Hindlimb muscle (tissue), 1 donor: ENCODE results near the gene SEPHS1. TPM values are rescaled to one million over a fixed set of nuclear protein-coding genes. Genes with fewer than 3 reads are reported as not detected.
"Not testable (repeated sequence)": the region's sequence is repeated elsewhere in the genome, so short reads cannot be mapped to it uniquely, and the experiment has no call there.

Experiments
- DNase-seq: peaks from one replicate; pipeline ENCODE4 v3.0.0-alpha.2; 2013
- polyA plus RNA-seq: library from polyadenylated mRNA; unstranded; fragments of 120-200 nt; gene quantifications from one replicate; pipeline ENCODE4 v1.2.1, GENCODE V29; 2013; ENCODE audit not compliant: insufficient read length

The SEPHS1 gene
- polyA plus RNA-seq, 1 donor = 60.9 TPM

- DNase-seq = peak; percentile 48
Observed at GRCh38 chr10:13276749-13277365, 71.2 kb downstream of the SEPHS1 start.

DNA sequence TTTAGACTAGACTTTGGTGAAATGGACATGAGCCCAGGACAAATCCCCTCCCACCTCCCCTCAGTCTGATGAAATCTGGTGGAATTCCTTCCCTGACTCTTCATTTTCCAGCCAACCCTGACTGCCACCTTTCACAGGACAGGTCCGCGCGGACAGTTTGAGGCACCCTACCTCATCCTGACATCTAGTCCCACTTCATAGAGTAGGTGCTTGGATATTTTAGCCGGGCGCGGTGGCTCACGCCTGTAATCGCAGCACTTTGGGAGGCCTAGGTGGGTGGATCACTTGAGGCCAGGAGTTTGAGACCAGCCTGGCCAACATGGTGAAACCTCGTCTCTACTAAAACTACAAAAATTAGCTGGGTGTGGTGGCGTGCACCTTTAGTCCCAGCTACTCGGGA lies 71.9 kb downstream of the SEPHS1 start:
- DNase-seq = not testable (repeated sequence)

DNA sequence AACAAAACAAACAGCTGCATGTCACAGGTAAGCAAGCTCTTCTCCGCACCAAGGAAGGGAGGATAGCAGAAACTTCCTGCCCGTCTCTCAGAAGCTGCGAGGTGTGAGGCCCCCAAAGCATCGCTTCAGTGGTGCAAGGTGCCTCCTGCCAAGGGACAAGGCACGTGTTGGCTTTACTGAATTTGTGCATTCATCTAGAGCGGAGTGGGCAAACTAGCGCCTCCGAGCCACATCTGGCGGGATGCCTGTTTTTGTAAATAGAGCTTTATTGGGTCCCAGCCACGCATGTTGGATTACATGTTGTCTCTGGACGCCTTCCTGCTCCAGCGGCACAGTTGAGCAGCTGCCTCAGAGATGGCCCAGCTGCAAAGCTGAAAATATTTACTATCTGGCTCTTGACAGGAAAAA lies 75.9 kb downstream of the SEPHS1 start:
- peak; percentile 74 for DNase-seq

GRCh38 chr10:13271552-13272163 lies 76.4 kb downstream of the SEPHS1 start:
- DNase-seq = peak; percentile 10

DNA sequence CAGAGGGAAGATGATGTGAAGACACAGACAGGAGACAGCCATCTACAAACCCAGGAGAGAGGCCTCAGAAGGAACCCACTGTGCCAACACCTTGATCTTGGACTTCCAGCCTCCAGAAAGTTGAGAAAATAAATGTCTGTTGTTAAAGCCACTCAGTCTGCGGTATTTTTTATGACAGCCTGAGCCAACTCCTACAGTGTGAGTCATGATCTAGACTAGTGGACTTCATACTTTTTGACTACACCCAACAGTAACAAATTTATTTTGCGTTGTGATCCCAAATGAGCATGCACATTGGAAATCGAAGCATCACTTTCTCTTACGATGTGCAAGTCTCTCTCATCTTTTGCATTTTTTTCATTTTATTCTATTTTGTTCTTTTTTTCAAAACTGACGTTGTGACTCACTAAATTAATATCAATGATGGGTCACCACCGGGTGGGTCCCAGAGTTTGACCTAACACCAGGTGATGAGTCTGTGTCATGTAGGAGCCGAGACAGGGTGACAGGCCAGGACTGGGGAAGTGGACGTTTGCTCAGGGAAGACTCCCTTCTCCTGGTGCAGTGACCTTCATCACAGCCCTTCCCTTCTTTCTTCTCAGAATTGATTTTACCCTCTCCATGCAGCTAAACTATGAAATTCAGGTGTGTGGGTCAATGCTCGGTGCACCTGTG lies 77.1 kb downstream of the SEPHS1 start:
- no peak for DNase-seq

DNA sequence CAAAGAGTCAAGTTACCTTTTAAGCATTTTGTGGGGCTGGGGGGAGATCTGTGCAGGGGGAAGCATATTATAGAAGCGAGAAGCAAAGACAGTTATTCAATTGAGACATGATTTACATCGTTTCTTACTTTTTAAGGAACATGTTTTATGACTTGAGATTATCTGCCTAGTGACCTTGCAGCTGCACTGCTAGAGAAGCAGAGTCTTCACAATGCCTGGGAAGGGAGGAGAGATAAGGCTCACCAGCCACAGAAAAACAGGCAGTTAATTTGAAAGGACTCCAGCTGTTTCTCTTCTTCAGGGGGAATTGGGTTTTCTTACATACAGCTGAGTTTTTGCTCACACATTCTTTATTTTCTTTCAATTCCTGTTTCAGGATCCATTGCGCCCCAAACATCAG lies 79.3 kb downstream of the SEPHS1 start:
- no peak for DNase-seq

DNA sequence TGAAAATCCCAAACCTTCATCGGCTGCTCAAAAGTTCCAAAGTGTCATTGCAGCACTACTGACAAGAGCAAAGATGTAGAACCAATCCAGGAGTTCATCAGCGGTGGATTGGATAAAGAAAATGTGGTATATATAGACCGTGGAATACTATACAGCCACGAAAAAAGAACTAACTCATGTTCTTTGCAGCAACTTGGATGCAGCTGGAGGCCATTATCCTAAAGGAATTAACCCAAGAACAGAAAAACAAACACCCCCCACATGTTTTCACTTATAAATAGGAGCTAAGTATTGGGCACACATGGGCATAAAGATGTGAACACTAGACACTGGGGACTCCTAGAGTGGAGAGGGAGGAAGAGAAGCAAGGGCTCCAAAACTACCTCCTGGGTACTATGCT lies 79.8 kb downstream of the SEPHS1 start:
- no peak for DNase-seq

Other genes with a start within 250 kb of the SEPHS1 start
- gene OPTN, start 248.1 kb downstream of the SEPHS1 start, polyA plus RNA-seq = 38.0 TPM
- gene MCM10, start 186.7 kb downstream of the SEPHS1 start, polyA plus RNA-seq = 4.8 TPM
- not detected for gene UCMA, start 113.9 kb downstream of the SEPHS1 start, polyA plus RNA-seq
- 52.8 TPM for gene PHYH, start 48.2 kb downstream of the SEPHS1 start, polyA plus RNA-seq
- 5.9 TPM for gene BEND7, start 180.7 kb upstream of the SEPHS1 start, polyA plus RNA-seq
- gene PRPF18, start 238.7 kb upstream of the SEPHS1 start, polyA plus RNA-seq = 22.8 TPM